GM21526 (cell line): Measurements from ENCODE around the gene TNFRSF8.

Experiments
- ATAC-seq: cut with Tn5 transposase; IDR thresholded peaks from one replicate; pipeline ENCODE4 v1.9.1; 2021; ENCODE audit warnings: moderate library complexity; ENCODE audit not compliant: unreplicated experiment, low FRiP score

TNFRSF8 gene

GRCh38 chr1:12112711-12113161, 49.6 kb downstream of the TNFRSF8 start:
- ATAC-seq, result no peak

- ATAC-seq, result no peak
These were observed 50.6 kb downstream of the TNFRSF8 start for GRCh38 chr1:12113433-12114339.

- no peak for ATAC-seq
These were observed 51.2 kb downstream of the TNFRSF8 start for GRCh38 chr1:12114340-12114683.

- no peak for ATAC-seq
These were observed 51.8 kb downstream of the TNFRSF8 start for GRCh38 chr1:12114916-12115315.

- ATAC-seq, result no peak
These were observed 58.3 kb downstream of the TNFRSF8 start for GRCh38 chr1:12121212-12122003.

- ATAC-seq, result no peak
These were observed 60.1 kb downstream of the TNFRSF8 start for GRCh38 chr1:12123172-12123571.

GRCh38 chr1:12124693-12125421, 61.8 kb downstream of the TNFRSF8 start:
- ATAC-seq, result no peak

GRCh38 chr1:12125422-12126355, 62.6 kb downstream of the TNFRSF8 start:
- no peak for ATAC-seq

GRCh38 chr1:12126781-12127180, 63.7 kb downstream of the TNFRSF8 start:
- ATAC-seq, result no peak

- ATAC-seq, result no peak
These were observed 64.2 kb downstream of the TNFRSF8 start for GRCh38 chr1:12127206-12127810.

GRCh38 chr1:12128120-12128519, 65.0 kb downstream of the TNFRSF8 start:
- ATAC-seq, result no peak

GRCh38 chr1:12129624-12130023, 66.5 kb downstream of the TNFRSF8 start:
- no peak for ATAC-seq

GRCh38 chr1:12130466-12131130, 67.5 kb downstream of the TNFRSF8 start:
- no peak for ATAC-seq

- no peak for ATAC-seq
These were observed 69.0 kb downstream of the TNFRSF8 start for GRCh38 chr1:12132078-12132477.

GRCh38 chr1:12134716-12135115, 71.6 kb downstream of the TNFRSF8 start:
- no peak for ATAC-seq

- no peak for ATAC-seq
These were observed 72.5 kb downstream of the TNFRSF8 start for GRCh38 chr1:12135612-12136011.

GRCh38 chr1:12136916-12137610, 74.0 kb downstream of the TNFRSF8 start:
- ATAC-seq, result no peak
